Ovary (tissue), 3 donors: ENCODE data around the gene ZNF716.

Experiments used
- EP300 ChIP-seq: sonication (generic); formaldehyde crosslinking; IDR thresholded peaks from one replicate; pipeline ENCODE4 v1.6.1; 2017; ENCODE audit warnings: antibody characterized with exemption
- POLR2A ChIP-seq: fragments of 450-650 bp; IDR thresholded peaks from one replicate; pipeline ENCODE4 v1.6.1; 2017; ENCODE audit warnings: antibody characterized with exemption, mild to moderate bottlenecking, moderate library complexity
- TF ChIP-seq, protein P1 (sequence below), 3 donors: fragments of 450-650 bp in 2 of 3; fragments of 200-600 bp in 1 of 3; IDR thresholded peaks; one replicate each; pipeline versions ENCODE4 v1.5.1 to v1.8.0; 2016 to 2022; ENCODE audit warnings: antibody characterized with exemption in 3 of 3, mild to moderate bottlenecking in 1 of 3
- donor health status: DM: no; HTN: no; CAD: no.

DNA sequence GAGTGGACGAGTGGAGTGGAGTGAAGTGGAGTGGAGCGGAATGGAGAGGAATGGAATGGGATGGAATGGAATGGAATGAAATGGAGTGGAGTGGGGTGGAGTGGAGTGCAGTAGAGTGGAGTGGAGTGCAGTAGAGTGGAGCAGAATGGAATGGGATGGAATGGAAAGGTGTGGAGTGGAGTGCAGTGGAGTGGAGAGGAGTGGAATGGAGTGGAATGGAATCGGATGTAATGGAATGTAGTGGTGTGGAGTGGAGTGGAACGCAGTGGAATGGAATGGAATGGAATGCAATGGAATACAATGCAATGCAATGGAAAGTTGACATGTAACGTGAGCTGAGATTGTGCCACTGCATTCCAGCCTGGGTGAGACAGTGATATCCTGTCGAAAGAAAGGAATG is 46.4 kb downstream of the ZNF716 start:
- TF ChIP-seq, protein P1, sequence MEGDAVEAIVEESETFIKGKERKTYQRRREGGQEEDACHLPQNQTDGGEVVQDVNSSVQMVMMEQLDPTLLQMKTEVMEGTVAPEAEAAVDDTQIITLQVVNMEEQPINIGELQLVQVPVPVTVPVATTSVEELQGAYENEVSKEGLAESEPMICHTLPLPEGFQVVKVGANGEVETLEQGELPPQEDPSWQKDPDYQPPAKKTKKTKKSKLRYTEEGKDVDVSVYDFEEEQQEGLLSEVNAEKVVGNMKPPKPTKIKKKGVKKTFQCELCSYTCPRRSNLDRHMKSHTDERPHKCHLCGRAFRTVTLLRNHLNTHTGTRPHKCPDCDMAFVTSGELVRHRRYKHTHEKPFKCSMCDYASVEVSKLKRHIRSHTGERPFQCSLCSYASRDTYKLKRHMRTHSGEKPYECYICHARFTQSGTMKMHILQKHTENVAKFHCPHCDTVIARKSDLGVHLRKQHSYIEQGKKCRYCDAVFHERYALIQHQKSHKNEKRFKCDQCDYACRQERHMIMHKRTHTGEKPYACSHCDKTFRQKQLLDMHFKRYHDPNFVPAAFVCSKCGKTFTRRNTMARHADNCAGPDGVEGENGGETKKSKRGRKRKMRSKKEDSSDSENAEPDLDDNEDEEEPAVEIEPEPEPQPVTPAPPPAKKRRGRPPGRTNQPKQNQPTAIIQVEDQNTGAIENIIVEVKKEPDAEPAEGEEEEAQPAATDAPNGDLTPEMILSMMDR (IDR thresholded peaks at IDR 0.05): no peak
- TF ChIP-seq POLR2A: no peak
- TF ChIP-seq EP300: no peak
